OCI-M2 (cell line): Measurements from ENCODE around the gene AIF1L.
"Not testable (repeated sequence)": the region's sequence is repeated elsewhere in the genome, so short reads cannot be mapped to it uniquely, and the experiment has no call there.

Experiments used
- DNase-seq: peaks from one replicate; lab custom pipeline; 2025; ENCODE audit not compliant: unreplicated experiment; lab: John Stamatoyannopoulos, UW

AIF1L gene

DNA sequence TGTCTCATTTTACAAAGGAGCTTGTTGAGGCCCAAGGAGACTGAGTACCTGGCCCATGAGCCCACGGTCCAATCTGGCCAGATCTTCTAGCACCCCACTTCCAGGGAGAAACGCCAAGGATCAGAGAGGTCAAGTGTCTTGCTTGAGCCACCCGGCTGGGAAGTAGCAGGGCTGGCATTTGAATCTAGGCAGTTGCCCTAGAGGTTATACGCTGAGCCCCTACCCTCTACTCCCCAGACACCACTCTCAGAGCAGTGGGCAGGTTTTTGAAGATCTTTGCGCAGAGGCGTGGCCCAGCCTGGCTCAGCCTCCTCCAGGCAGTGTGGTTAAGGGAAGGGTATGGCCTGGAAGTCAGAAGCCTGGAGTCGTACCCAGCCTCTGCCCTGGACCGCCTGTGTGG lies 23.3 kb downstream of the AIF1L start:
- DNase-seq = no peak

- DNase-seq = no peak
Measured at GRCh38 chr9:131120620-131121228, 24.4 kb downstream of the AIF1L start.

- DNase-seq = no peak
Measured at GRCh38 chr9:131121346-131121745, 25.0 kb downstream of the AIF1L start.

- DNase-seq = no peak
Measured at GRCh38 chr9:131122158-131122557, 25.8 kb downstream of the AIF1L start.

GRCh38 chr9:131125038-131125287 lies 28.6 kb downstream of the AIF1L start:
- DNase-seq = no peak

DNA sequence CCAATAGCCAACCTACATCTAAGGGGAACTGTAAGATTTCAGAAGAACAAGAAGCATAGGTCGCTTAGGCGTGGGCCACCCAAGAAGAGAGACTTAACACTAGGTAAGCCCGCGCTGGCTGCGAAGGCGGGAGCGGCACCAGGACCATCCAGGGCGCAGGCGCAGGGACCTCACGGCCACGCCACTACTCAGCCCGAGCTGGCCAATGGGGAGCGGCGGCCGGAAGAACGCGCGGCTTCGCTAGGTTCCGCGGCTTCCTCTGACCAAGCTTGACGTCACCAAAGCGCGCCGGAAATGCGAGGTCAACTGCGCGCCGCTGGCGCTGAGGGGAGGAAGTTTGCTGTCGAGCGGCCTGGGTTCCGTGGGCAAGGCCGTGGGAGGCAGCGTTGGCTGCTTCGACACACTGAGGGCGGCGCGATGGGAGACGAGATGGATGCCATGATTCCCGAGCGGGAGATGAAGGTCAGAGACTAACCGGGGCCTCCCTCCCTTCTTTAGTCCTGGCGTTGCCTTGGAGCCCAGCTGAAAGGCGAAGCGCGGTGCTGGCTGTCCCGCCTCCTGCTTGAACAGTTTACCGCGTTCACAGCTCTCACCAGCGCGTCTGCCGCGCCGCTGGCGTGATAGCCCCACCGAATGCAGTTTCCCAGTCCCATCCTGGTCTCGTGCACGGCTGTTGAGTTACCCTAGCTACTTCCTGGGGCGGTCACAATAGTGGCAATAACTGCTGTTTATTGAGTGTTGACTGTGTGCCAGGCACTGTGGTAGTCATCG lies 29.1 kb downstream of the AIF1L start, which contains the start of gene NUP214:
Gene NUP214 (plus strand): TSS at position 299 of the 771 bp plus-strand sequence. CDS start 119 bp downstream, at position 418.
- peak; percentile 53 for DNase-seq

- DNase-seq = no peak
Measured at GRCh38 chr9:131126059-131126426, 29.7 kb downstream of the AIF1L start.

DNA sequence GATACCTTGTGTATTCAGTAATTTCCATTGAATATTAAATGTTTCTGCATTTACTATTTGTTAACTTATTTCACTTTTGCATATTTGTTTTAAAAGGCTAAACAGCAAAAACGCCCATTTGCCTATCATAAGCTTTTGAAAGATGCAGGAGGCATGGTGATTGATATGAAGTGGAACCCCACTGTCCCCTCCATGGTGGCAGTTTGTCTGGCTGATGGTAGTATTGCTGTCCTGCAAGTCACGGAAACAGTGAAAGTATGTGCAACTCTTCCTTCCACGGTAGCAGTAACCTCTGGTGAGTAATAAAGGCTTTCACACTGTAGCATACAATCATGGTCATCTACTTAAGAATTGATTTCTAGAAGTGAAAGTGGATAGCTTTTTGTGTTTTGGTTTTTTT lies 32.9 kb downstream of the AIF1L start:
- no peak for DNase-seq

GRCh38 chr9:131138676-131139075 lies 42.3 kb downstream of the AIF1L start:
- no peak for DNase-seq

- no peak for DNase-seq
Measured at GRCh38 chr9:131140112-131140511, 43.8 kb downstream of the AIF1L start.

DNA sequence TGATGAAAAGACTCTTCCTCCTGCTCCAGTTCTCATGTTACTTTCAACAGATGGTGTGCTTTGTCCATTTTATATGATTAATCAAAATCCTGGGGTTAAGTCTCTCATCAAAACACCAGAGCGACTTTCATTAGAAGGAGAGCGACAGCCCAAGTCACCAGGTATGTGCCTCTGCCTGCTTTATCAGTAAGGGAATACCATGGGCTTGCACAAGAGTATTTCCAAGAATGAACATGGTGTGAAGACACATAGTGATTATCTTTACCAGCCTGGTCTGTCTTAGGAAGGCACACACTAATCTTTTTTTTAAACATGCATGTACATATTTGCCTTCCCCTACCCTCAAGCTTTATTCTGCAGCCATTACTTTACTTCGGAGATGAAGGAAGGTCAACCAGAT lies 44.2 kb downstream of the AIF1L start:
- no peak for DNase-seq

DNA sequence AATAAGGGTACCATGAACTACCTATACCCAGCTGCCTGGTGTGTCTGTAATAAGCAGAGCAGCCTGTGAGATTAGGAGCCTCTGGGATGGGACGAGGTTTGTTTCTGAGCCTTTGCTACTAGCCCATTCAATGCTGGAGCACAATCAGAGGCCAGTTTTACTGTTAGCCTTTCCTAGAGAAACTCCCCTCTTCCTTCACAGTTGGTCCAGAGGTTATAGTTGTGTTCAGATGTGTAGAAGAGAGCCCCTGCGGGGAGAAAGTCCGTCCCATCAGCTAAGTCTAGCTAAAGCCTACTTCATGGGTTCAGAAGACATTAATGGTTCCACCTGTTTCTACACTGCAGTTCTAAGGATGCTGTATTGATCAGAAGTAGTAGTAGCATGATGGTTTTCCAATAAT lies 45.8 kb downstream of the AIF1L start:
- DNase-seq = no peak

GRCh38 chr9:131144201-131144600 lies 47.9 kb downstream of the AIF1L start:
- DNase-seq = no peak

GRCh38 chr9:131145245-131145644 lies 48.9 kb downstream of the AIF1L start:
- no peak for DNase-seq

DNA sequence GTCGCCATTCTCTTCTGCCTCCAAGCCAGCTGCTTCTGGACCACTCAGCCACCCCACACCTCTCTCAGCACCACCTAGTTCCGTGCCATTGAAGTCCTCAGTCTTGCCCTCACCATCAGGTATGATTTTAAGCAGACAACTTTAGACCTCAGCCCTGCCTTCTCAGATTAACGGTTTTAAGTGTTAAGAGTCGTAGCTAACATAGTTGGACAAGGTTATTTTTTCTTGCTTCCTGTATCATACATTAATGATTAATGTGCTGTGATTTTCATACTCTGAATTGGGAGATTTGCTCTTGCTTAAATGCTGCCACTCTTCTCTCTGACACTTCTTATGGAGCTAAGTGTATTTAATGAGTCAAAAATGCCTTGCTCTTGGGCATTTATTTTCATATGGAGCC lies 49.9 kb downstream of the AIF1L start:
- DNase-seq = no peak

DNA sequence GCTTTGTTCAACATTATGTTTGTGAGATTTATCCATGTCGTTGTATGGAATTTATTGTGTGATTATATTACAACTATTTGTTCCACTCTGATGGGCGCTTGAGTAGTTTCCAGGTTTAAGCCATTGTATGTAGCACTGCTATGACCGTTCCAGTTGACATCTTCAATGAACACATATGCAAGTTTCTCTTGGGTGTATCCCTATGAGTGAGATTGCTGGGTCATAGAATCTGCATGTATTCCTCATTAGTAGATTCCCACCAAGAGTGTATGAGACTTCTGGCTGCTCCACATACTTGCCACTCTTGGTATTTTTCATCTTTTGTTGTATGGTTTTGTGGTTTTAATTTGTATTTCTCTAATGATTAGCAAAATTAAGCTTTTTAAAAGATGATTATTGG lies 51.9 kb downstream of the AIF1L start:
- DNase-seq = no peak

DNA sequence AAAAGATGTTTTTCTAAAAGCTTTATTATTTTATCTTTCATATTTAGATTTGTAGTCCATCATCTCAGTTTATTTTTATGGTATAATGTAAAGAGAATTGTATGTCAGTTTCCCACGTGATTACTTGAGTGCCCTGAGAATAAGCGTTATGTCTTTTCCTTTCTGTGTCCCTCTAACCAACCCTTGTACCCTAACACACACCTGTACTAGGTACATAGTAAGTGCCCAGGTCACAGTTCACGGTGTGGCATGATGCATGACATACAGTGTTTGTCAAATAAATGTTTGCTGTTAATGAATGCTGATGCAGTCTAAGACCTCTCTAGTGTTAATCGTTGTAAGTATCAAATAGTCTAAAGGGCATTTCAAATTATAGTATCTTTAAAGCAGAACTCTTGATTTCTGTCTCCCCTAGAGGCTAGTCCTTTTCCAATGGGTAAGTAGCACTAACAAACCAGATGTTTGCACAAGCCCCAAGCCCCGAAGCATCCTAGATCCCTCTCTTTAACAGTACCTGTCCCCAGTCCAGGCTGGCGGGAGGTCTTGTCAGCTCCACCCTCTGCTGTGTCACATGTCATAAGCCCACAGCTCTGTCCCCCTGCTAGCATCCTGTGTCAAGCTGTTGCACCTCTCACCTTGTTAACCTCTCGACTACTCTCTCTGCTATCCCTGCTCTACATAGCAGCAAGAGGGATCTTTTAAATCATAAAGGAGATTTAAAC lies 52.8 kb downstream of the AIF1L start:
- DNase-seq = no peak

DNA sequence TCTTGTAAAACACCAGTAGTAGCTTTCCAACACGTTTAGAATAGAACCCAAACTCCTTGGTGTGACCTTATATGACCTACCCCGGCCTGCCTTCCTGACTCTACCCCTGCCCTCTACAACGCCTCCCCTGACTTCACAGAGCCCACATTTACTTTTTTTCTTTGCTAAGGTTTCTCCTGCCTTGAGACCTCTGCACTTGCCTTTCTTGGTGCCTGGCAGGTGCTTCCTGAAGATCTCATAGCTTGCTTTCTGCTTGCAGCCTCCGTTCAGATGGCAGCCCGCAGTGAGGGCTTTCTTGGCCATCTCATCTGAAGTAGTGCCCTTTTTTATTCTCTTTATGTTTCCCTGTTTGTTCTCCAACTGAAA lies 53.3 kb downstream of the AIF1L start:
- no peak for DNase-seq

GRCh38 chr9:131153595-131153994 lies 57.3 kb downstream of the AIF1L start:
- no peak for DNase-seq

DNA sequence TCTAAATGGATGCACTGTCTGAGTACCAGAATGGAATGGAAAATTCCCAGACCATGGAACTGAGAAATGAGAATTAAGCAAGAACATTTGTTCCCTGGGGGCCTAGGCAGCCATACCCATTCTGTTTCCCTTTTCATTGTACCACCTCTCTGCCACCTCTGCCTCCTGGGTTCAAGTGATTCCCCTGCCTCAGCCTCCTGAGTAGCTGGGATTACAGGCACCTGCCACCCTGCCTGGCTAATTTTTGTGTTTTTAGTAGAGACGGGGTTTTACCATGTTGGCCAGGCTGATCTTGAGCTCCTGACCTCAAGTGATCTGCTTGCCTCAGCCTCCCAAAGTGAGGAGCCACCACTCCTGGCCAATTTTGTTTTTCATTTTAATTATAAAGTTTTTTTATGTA lies 62.3 kb downstream of the AIF1L start:
- DNase-seq = not testable (repeated sequence)

- DNase-seq = no peak
Measured at GRCh38 chr9:131160416-131161112, 64.2 kb downstream of the AIF1L start.

DNA sequence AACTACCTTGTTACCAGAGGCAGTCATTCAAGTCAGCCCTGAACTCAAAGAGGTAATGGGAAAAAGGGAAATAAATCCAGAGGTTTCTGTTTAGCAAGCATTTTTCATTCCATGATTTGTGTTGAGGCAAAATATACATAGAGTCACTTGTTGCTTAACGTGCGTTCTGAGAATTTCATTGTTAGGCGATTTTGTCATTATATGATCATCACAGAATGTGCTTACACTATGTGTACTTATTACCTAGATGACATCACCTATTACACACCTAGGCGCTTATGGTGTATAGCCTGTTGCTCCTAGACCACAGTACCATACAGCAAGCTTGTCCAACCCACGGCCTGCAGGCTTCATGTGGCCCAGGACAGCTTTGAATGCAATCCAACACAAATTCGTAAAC lies 65.3 kb downstream of the AIF1L start:
- no peak for DNase-seq
